ENCODE data around the gene SLC22A17.

Gene SLC22A17

DNA sequence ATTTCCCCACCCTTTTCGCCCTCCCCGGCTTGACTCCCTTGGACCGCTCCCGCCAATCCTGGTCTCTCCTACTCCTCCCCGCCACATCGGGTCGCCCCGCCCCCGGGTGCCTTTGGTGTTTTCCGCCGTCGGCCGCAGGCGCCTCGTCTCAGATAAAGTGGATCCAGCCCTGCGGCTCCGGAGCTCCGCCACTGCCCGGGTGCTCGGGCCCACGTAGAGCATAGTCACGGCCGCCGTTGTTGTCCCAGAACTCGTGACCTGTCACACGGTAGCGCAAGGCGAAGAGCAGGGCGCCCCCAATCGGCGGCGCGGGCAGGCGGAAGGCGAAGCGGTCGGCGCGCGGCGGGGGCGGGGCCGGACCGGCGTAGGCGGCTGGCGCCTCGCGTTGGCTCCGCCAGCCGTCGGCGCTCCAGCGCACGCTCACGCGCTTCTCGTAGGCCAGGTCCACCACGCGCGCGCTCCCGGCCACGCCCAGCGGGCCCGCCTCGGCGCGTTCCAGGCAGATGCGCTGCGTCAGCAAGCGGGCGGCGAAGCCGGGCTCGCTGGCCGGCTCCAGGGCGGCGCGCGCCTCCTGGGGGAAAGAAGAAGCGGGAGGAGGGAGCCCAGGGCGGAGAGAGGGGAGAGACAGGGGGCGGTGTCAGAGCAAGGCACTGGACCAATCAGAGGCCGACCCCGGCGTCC is 51.3 kb downstream of the SLC22A17 start:
- TF ChIP-seq, protein P1, sequence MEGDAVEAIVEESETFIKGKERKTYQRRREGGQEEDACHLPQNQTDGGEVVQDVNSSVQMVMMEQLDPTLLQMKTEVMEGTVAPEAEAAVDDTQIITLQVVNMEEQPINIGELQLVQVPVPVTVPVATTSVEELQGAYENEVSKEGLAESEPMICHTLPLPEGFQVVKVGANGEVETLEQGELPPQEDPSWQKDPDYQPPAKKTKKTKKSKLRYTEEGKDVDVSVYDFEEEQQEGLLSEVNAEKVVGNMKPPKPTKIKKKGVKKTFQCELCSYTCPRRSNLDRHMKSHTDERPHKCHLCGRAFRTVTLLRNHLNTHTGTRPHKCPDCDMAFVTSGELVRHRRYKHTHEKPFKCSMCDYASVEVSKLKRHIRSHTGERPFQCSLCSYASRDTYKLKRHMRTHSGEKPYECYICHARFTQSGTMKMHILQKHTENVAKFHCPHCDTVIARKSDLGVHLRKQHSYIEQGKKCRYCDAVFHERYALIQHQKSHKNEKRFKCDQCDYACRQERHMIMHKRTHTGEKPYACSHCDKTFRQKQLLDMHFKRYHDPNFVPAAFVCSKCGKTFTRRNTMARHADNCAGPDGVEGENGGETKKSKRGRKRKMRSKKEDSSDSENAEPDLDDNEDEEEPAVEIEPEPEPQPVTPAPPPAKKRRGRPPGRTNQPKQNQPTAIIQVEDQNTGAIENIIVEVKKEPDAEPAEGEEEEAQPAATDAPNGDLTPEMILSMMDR (IDR thresholded peaks at IDR 0.05), result peak; percentile 91
- Histone ChIP-seq H3K4me3 (ENCODE audit: low read depth in 1 of 2, low read length in 1 of 2) (peak overlapping the region; percentile 94 to 99), H3K4me1 (ENCODE audit: control insufficient read depth in 1 of 2, insufficient read depth in 1 of 2, low read depth in 1 of 2, low read length in 1 of 2) (peaks cover 26 to 47% of the 10 kb centered on the region in 2 experiments), H3K27ac (peak overlapping the region; percentile 99), H3K27me3 (no peaks in the 10 kb centered on the region), H3K36me3 (peaks cover 16% of the 10 kb centered on the region), H3K9me3 (no peaks in the 10 kb centered on the region)

DNA sequence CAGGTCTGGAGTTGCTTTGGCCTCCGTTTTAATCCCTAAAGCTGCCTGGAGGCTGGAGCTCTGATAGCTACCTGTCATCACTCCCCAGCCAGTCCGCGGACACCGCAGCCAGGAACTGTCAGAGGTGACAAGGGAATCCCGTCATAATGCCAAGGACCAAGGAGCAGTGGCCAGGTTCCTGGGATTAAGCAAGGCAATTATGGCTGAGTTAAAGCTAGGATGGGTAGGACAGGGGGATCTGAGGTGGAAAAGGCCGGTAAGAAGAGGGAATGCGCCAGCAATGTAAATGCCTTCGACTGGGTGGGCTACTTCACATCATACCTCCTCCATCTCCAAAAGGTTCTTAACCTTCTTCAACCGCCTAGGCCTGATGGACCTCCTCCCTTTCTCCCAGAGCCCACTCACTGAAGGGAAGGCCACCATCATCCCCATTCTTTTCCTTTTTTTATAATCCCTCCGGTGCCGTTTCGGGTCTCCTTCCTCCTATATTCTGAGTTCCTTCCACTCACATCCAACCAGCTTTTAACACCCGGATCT is 51.9 kb downstream of the SLC22A17 start:
- TF ChIP-seq, protein P1 (IDR thresholded peaks at IDR 0.05), result no peak
- Histone ChIP-seq H3K27ac (peak overlapping the region; percentile 99), H3K36me3 (peaks cover 16% of the 10 kb centered on the region), H3K27me3 (no peaks in the 10 kb centered on the region), H3K4me1 (ENCODE audit: control insufficient read depth in 1 of 2, insufficient read depth in 1 of 2, low read depth in 1 of 2, low read length in 1 of 2) (peaks cover 19 to 40% of the 10 kb centered on the region in 2 experiments), H3K4me3 (ENCODE audit: low read depth in 1 of 2, low read length in 1 of 2) (peak overlapping the region; percentile 94 to 99), H3K9me3 (no peaks in the 10 kb centered on the region)

DNA sequence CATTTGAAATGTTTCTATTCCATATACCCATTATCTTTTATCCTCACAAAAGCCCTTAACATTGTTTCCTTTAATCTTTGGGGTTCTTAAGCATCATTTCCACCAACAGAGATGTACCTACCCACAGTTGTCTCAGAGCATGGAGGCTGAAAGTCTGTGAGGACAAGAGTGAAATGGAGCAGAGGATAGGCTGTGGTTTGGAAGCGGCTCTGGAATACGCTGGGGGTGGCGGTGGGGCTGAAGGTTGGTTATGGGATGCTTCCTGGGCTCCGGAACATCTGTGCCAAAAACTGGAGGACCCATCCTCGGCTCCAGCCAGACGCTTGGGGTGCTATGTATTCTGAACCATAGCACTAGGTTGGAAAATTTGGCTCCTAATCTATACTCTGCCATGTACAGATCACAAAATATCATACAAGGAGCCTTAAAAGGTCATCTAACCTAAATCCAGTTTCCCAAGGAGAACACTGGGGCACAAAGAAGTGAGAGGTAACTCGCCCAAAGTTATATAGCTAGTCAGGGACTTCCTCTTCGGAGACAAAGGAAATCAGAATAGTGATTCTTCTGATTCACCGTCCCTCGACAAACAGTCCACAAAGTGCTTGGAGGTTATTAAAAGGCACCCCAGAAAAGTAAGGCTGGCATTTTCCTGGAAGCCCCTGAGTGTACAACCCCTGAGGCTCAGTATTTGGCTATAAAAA is 52.6 kb downstream of the SLC22A17 start:
- H3K9me3 ChIP-seq, result no peaks in the 10 kb centered on the region
- TF ChIP-seq, protein P1 (IDR thresholded peaks at IDR 0.05), result no peak
- peaks cover 17 to 41% of the 10 kb centered on the region in 2 experiments for H3K4me1 ChIP-seq (ENCODE audit: control insufficient read depth in 1 of 2, insufficient read depth in 1 of 2, low read depth in 1 of 2, low read length in 1 of 2)
- H3K27me3 ChIP-seq, result no peaks in the 10 kb centered on the region
- peak overlapping the region; percentile 99 for H3K27ac ChIP-seq
- H3K4me3 ChIP-seq (ENCODE audit: low read depth in 1 of 2, low read length in 1 of 2), result peak overlapping the region; percentile 94 to 99
- H3K36me3 ChIP-seq, result peaks cover 16% of the 10 kb centered on the region

DNA sequence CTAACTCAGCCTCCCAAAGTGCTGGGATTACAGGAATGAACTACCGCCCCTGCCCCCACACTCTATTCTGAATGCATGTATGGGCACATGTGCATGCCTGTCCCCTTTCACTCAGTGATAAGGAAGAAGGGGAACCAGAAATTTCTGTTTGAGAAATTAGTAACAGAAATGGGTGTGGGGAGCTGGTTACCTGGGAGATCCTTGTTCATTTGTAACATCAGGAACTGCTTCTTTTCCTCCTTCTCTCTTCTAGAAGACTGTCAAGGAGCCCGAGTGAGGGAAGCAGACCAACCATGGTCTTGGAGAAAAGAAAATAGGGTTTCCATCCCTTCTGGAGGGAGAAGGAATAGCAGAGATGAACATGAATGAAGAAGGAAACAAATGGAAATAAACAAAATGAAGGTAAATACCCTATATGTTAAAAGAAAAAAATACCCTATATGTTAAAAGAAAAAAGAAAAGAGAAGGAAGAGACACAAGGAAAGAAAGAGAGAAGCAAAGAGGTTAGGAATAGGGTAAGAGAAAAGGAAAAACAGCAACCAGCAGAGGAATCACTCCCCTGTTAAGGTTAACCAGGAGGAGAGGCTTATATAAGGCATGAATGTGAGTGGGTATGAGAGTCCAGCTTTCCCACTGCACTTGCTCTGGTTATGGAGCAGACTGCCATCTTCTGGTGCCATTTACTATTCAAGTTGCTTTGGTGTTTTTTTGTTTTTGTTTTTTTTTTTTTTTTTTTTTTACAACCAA is 53.3 kb downstream of the SLC22A17 start:
- Histone ChIP-seq H3K4me3 (ENCODE audit: low read depth in 1 of 2, low read length in 1 of 2) (no peak overlapping the region), H3K4me1 (ENCODE audit: control insufficient read depth in 1 of 2, insufficient read depth in 1 of 2, low read depth in 1 of 2, low read length in 1 of 2) (peaks cover 24 to 49% of the 10 kb centered on the region in 2 experiments), H3K36me3 (peaks cover 16% of the 10 kb centered on the region), H3K9me3 (no peaks in the 10 kb centered on the region), H3K27me3 (no peaks in the 10 kb centered on the region), H3K27ac (peak overlapping the region; percentile 44)
- TF ChIP-seq, protein P1 (IDR thresholded peaks at IDR 0.05), result no peak

DNA sequence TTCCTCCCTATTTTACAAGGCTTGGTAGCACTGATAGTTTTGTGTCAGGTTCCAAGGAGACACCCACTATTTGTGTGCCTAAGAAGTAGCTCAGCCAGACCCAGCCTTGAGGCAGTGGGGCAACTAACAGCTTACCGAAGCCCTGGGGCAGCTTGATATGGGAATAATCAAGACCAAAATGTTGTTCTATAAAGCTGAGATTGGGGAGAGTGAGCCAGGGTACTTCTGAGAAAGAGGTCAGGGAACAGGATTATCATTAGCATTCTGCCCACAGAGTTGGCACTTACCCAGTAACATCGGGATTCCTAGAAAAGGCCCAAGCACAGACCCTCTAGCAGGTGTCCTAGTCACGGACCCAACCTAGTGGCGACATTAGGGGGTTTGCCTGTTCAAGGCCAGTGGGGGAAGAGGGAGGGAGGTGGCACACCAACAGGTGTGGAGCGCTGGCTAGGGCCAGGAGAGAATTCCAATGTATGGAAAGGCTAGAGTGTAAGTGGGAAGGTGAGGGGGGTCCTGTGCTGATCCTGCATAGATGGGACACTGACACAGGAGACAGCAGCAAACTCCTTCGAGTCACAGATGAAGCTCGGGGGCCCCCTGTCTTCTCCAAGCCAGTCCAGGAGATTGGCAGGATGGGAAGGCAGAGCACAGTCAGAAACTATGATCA is 54.9 kb downstream of the SLC22A17 start:
- Histone ChIP-seq H3K4me3 (ENCODE audit: low read depth in 1 of 2, low read length in 1 of 2) (no peak overlapping the region), H3K9me3 (no peaks in the 10 kb centered on the region), H3K27me3 (no peaks in the 10 kb centered on the region), H3K27ac (peak overlapping the region; percentile 44), H3K36me3 (peaks cover 16% of the 10 kb centered on the region), H3K4me1 (ENCODE audit: control insufficient read depth in 1 of 2, insufficient read depth in 1 of 2, low read depth in 1 of 2, low read length in 1 of 2) (peaks cover 23 to 48% of the 10 kb centered on the region in 2 experiments)
- TF ChIP-seq, protein P1 (IDR thresholded peaks at IDR 0.05), result no peak

Measured in neutrophil (primary cell).